Stimulated activated CD8-positive, alpha-beta memory T cell treated with anti-CD3 and anti-CD28 coated beads, Interleukin-7, amount 100 ng/mL, for 1 hour (primary cell): Measurements from ENCODE around the gene MPPED1.

ENCODE experiments used
- DNase-seq, 2 donors: peaks; one replicate each; pipeline ENCODE4 v3.0.0-alpha.2; 2020; ENCODE audit warnings: low read depth in 2 of 2

Gene MPPED1

GRCh38 chr22:43447380-43447779 is 35.6 kb downstream of the MPPED1 start:
- DNase-seq, result no peak

DNA sequence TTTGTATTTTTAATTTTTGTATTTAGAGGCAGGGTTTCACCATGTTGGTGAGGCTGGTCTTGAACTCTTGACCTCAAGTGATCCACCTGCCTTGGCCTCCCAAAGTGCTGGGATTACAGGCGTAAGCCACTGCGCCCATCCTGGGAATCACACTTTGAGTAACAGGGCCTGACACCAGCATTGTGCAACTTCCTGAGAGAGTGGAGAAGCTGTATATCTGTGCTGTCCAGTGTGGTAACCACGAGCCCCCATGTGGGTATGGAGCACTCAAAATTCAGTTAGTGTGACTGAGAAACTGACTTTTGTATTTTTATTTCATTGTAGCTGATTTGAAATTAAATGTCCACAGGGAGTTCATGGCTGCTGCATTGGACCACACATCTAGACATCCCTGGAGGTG is 36.2 kb downstream of the MPPED1 start:
- no peak for DNase-seq

DNA sequence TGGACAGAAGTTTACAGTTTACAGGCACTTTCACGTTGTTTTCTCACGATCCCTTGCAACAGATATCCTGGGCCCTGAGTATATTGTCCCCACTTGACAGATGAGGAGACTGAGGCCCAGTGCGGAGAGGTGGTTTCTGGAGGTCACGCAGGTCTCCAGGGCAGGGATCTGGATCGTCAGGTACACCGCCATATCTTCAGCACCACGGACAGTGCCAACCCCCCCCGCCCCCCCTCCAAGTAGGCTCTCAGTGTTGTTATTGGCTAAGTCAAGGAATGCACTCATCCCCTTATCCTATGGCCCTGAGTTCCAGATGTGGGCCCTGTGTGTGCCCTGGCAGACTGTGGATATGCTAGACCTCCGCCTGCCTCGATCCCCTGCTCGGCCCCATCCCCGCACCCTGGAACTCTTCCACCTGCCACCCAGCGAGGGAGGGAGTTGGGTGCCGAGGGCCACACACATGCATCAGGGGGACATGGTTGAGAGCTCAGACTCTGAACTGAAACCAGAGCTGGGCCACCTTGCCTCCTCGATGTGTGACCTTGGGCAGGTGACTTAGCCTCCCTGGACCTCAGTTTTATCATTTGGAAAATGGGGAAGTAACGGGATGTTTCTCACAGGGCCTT is 37.5 kb downstream of the MPPED1 start:
- DNase-seq, result no peak

DNA sequence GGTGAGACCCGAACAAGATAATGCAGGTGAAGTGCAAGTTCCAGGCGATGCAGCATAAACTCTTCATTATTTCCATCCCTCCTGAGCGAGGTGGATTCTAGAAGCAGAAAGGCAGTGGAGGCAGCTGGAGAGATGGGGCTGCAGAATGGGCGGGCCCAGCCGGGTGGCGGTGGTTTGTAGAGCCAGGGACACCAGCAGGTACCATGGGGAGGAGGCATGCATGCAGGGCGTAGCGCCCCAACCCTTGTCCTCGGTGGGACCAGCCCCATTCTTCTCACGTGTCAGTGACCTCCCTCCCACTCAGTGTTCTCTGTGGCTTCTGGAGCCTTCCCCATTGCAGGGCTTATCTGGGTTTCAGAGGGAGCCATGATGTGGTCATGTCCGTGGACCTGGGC is 38.0 kb downstream of the MPPED1 start:
- DNase-seq, result no peak

DNA sequence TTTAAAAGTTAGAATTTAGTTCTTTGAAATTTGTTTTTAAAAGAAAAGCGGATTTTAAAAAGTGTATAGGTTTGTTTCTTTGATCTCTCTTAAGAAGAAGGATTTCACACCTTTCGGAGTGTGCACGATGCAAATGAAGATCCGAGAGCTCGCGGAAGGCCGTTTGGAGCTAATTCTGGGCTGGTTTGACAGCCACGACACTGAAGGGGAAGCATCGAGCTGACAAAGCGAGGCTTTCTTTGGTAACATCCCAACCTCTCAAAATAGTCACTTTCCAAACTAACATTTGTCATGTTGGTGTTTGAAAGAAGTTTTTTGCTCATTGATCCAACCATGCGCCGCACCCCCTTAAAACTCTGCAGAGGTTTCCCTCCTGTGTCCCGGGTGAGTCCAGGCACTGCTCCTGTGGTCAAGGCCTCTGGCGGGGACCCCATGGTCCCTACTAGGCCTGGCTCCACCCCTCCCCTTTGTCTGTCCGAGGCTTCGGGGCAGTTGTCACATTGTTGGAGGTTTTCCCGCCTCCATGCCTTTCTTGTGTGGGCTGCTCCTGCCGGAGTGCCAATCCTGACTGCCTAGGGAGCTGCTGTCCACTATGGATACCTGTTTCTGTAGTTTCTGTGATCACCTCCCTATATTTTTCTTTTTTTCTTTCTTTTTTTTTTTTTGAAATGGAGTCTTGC is 39.7 kb downstream of the MPPED1 start:
- no peak for DNase-seq

DNA sequence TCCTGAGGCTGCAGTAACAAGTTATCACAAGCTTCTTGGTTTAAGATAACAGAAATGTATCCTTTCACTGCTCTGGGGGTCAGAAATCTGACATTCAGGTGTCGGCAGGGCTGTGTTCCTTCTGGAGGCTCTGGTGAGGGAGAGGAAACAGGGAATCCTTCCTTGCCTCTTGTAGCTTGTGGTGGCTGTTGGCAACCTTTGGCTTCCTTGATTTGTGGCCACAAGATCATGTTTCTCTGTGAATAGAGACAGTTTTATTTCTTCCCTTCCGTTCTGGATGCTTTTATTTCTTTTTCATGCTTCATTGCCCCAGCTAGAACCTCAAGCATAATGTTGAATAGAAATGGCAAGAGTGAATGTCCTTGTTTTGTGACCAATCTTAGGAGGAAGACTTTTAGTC is 44.0 kb downstream of the MPPED1 start:
- no peak for DNase-seq

- DNase-seq, result no peak
Measured at GRCh38 chr22:43457002-43457401, 45.2 kb downstream of the MPPED1 start.

GRCh38 chr22:43462701-43463100 is 50.9 kb downstream of the MPPED1 start:
- DNase-seq, result no peak

GRCh38 chr22:43464809-43465208 is 53.0 kb downstream of the MPPED1 start:
- no peak for DNase-seq

DNA sequence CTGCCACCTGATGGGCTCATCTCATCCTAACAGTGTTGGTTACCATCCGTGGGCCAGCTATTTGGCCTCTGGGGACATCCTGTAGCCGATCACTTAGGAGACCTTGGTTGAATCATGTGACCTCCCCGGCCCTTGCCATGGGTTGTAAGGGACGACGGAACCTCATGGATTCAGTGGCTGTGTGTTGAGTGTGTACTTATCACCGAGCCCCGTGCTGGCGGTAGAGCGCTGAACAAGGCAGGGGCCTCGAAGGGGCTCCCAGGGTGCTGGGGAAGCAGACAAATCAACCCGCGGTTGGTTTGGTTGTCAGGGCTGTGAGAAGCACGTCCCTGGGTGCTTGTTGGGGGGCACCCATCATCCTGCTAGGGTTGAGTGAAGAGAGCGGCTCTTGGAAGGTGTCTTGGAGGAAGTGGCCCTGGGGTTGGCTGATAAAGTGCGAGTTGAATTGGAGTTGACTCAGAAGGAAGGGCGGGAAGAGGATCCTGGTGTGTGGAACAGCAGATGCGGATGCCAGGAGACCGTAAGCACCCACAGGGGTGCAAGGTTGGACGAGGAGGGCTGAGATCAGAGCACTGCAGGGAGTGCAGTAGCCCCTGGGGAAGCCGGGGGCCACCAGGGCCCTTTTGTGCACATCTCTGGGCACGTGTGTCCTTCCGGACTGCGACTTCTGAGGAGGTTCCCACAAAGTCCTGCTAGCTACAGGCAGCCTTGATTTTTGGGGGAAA is 53.6 kb downstream of the MPPED1 start:
- no peak for DNase-seq

DNA sequence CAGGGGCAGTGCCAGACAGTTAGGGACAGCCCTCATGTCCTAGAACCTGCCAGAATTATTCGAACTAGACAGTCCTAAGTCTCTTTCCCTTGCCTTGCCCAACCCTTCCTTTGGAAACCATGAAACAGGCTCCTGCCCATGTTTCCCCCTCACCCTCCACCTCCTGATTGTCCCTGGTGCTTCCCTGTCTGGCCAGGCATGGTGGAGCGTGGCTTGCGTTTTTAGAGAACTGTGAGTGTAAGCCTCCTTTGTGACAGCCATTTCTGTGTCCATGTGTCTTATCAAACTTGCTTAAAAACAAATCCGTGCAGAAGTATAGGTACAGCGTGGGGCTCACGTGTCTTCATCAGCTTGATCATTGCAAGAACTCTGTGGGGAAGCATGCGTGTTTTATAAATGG is 54.9 kb downstream of the MPPED1 start:
- no peak for DNase-seq

GRCh38 chr22:43467216-43467940 is 55.6 kb downstream of the MPPED1 start:
- DNase-seq, result no peak

DNA sequence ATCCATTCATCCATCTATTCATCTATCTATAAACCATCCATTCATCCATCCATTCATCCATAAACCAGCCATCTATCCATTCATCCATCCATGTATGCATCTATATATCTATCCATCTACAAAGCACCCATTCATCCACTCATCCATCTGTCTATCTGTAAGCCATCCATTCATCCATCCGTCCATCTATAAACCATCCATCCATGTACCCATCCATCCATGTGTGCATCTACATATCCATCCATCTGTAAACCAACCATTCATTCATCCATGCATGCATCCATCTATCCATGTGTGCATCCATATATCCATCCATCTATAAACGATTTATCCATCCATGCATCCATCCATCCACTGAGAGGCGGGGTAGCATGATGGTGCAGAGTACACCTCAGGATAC is 58.4 kb downstream of the MPPED1 start:
- no peak for DNase-seq

DNA sequence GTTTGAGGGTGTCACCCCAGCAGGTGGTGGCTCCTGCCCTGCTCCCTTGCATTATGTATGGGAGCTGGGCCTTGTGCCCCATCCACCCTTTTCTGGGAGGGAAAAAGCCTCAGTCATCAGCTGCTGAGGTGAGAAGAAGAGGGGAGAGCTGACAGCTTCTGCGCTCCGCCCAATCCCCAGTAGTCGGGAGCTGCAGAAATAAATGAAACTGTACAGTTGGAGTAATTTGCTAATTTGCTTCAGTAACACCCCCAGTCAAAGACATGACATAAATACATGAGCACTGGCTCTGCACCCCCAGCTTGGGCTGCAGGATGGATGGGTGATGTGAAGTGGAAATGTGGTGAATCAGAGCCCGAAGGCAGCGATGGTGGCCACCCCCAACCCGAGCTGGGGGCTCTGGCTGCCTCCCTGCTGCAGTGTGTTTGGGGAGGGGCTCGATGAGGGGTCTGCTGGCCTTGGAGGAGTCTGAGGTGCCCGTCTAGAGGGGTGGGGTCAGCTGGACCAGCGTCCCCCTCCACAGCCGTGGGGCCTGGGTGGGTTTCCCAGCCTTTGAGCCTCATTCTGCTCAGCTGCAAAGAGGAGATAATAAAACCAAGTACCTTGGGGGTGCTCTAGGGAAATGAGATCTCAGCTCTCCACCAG is 59.2 kb downstream of the MPPED1 start:
- DNase-seq, result no peak

GRCh38 chr22:43471606-43472135 is 59.9 kb downstream of the MPPED1 start:
- DNase-seq, result no peak

DNA sequence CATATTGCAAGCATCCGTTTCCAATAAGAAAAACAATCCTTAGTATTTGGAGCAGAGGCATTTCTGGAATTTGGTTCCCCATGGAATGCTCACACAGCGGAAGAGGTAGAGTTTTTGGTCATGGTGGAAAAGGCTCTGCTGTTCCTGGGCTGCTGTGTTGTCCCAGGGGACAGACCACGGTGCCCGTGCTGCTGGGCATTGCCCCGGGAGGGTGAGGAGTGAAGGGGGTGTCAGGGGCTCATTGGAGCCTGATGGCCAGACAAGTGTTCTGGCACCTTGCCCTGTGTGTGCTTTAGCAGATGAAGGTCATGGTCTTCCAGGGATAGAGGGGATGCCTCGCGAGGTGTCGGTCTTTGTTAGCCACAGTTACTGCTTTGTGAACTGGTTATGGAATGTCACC is 61.2 kb downstream of the MPPED1 start:
- no peak for DNase-seq

DNA sequence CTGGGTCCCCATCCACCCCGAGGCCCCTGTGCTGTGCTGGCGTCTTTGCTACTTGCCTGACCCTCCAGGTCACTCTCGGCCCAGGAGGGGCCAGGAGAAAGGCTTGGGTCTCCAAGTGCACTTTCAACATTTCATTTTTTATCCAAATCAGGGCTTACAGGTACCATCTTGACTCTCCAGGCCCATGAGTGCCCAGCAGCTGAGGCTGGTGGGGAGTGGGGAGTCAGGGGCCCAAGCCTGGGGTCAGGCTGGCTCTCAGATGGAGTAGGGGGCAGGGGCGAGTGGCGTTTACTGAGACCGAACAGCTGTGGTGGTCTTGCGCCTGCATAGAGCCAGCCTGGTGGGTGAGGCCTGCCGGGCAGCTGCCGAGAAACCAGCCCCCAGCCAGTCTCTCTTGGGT is 61.6 kb downstream of the MPPED1 start:
- DNase-seq, result no peak

DNA sequence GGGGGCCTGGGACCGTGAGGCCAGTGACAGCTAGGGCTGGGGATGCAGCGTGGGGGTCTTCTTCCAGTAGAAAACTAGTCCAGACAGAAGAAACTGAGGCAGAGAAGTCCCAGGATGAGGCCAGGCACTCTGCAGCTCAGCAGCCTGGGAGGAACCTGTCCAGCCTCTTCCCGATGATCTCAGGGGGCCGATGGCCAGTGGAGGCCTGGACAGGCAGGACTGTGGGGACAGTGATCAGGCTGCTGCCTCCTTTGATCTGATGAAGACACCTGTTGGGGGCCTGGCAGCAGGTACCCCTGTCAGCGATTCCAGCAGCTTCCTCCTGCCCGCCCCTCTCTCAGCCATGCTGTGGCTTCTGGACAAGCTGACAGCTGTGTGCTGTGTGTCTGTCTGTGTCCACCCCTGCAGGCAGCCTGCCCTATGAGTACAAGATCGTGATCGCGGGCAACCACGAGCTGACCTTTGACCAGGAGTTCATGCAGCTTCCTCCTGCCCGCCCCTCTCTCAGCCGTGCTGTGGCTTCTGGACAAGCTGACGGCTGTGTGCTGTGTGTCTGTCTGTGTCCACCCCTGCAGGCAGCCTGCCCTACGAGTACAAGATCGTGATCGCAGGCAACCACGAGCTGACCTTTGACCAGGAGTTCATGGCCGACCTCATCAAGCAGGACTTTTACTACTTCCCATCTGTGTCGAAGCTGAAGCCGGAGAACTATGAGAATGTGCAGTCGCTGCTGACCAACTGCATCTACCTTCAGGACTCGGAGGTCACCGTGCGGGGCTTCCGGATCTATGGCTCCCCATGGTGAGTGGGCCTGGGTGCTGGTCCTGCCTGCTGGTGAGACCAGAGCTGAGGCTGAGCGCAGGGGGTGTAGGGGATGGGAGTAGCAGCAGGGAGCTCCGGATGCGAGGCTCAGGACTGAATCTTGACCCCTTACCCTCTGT is 62.6 kb downstream of the MPPED1 start:
- DNase-seq, result no peak

DNA sequence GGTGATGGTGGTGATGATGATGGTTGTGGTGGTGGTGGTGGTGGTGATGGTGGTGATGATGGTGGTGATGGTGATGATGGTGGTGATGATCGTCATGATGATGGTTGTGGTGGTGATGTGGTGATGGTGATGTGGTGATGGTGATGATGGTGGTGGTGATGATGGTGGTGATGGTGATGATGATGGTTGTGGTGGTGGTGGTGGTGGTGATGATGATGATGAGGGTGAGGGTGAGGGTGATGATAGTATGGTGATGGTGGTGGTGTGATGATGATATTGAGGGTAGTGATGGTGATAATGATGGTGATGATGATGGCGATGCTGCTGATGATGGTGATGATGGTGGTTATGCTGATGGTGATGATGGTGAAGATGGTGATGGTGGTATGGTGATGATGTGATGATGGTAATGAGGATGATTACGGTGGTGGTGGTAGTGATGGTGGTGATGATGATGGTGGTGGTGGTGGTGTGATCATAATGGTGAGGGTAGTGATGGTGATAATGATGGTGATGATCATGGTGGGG is 63.8 kb downstream of the MPPED1 start:
- DNase-seq, result no peak

DNA sequence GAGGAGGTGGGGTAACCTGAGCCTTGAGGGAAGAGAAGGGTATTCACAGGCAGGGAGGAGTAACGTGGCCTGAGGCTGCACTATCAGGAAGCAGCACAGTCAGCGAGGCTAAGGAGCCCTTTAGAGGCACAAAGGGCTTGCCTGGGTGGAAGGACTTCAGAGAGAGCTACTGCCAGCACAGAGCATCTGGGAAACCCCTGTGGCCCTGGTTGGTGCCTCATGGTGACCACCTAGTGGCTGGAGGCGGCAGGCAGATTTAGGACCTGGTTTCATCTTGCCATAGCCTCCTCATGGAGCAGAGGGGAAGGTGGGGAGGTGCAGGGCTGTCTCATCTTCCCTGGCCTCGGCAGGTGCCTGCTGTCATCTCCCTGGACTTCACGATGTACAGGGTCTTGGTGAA is 64.5 kb downstream of the MPPED1 start:
- no peak for DNase-seq
